Left lung (tissue), 10 donors: Measurements from ENCODE around the gene ADAMTS6. TPM values are rescaled to one million over a fixed set of nuclear protein-coding genes. Genes with fewer than 3 reads are reported as not detected.

Source experiments
- ATAC-seq: fragments of 200-7000 bp; cut with Tn5 transposase; one replicate; pipeline ENCODE4 v1.9.1; 2020; ENCODE audit warnings: moderate library complexity
- DNase-seq, 4 donors: peaks; one replicate each; pipeline ENCODE4 v3.0.0-alpha.2; 2013 to 2020
- H3K27ac ChIP-seq, 2 donors: fragments of 200-600 bp; sonication (generic) in 1 of 2; one replicate each; pipeline versions ENCODE4 v1.5.0 to v1.8.0; 2020 to 2021
- H3K27me3 ChIP-seq, 2 donors: fragments of 200-600 bp; sonication (generic) in 1 of 2; one replicate each; pipeline versions ENCODE4 v1.5.0 to v1.8.0; 2020 to 2021
- H3K36me3 ChIP-seq, 2 donors: fragments of 200-600 bp; sonication (generic) in 1 of 2; one replicate each; pipeline versions ENCODE4 v1.5.0 to v1.8.0; 2020 to 2021
- H3K4me1 ChIP-seq, 2 donors: fragments of 200-600 bp; one replicate each; pipeline ENCODE4 v1.8.0; 2021
- H3K4me3 ChIP-seq, 2 donors: fragments of 200-600 bp; sonication (generic) in 1 of 2; one replicate each; pipeline versions ENCODE4 v1.5.0 to v1.8.0; 2020 to 2021; ENCODE audit warnings: mild to moderate bottlenecking in 1 of 2
- H3K9me3 ChIP-seq, 2 donors: fragments of 200-600 bp; sonication (generic) in 1 of 2; one replicate each; pipeline versions ENCODE4 v1.5.0 to v1.8.0; 2020 to 2021
- intact Hi-C, 2 donors: fragments of 100-400 bp; cut with DNase I; formaldehyde crosslinking; loops; one replicate each; pipeline versions ENCODE4 v1.11.2 to v1.14.2; 2022
- polyA plus RNA-seq, 6 donors: library from polyadenylated mRNA; unstranded; fragments of 120-200 nt; gene quantifications; one replicate each; pipeline ENCODE4 v1.2.1, GENCODE V29; 2013; ENCODE audit not compliant: insufficient read length in 6 of 6
- total RNA-seq, 2 donors: library from RNA; stranded (reverse); fragmentation: NEBNext Ultra II Directional; extraction: Animal tissue kit (Norgen Biotek cat#: 25700); gene quantifications; one replicate each; pipeline ENCODE4 v1.2.1, GENCODE V29; 2021
- TF ChIP-seq, protein P1 (sequence below), 2 donors: fragments of 200-600 bp; sonication (generic) in 1 of 2; IDR thresholded peaks; one replicate each; pipeline versions ENCODE4 v1.5.0 to v1.8.0; 2021; ENCODE audit warnings: antibody characterized with exemption in 2 of 2
- donor health status: DM: no; HTN: yes; CAD: no.
- donor health status: DM: no; HTN: no; CAD: no.

The ADAMTS6 gene
- total and polyA plus RNA-seq, 8 donors, result 5.8 to 27.2 (median 11.2) TPM

DNA sequence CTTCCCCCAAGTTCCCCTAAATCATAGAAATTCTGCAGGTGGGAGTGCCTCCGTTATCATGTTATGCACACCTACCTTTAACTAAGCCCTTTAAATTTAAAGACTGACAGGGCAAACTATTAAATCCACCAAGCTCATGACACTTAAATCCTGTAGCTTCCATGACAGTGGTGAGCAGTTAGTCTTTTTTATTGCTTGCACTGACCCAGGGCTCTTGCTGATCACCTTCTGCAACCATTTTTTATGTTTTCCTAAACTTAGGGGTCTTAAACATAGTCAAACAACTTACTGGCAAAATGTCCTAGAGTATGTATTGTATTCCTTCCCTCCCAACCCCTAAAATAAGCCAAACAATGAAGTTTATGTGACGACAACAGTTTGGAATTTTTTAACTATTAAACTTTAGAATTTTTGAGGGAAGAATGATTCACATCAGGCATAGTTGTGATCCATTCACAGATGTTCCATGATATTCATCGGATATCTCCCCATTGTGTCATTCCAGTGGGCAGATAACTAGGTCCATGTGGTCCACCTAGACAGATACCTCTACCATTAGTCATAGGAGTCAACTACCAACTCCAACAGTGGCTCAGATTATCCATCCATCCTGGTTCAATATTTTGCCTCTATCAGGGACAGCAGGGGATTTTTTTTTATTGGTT lies 283.1 kb downstream of the ADAMTS6 start:
- ATAC-seq (no peak), DNase-seq (no peak)
- Histone ChIP-seq H3K4me3 (no peak overlapping the region), H3K4me1 (no peaks in the 10 kb centered on the region), H3K36me3 (no peaks in the 10 kb centered on the region), H3K9me3 (no peaks in the 10 kb centered on the region), H3K27me3 (no peaks in the 10 kb centered on the region), H3K27ac (no peak overlapping the region)
- intact Hi-C loops, result no loop called here
- TF ChIP-seq, protein P1, sequence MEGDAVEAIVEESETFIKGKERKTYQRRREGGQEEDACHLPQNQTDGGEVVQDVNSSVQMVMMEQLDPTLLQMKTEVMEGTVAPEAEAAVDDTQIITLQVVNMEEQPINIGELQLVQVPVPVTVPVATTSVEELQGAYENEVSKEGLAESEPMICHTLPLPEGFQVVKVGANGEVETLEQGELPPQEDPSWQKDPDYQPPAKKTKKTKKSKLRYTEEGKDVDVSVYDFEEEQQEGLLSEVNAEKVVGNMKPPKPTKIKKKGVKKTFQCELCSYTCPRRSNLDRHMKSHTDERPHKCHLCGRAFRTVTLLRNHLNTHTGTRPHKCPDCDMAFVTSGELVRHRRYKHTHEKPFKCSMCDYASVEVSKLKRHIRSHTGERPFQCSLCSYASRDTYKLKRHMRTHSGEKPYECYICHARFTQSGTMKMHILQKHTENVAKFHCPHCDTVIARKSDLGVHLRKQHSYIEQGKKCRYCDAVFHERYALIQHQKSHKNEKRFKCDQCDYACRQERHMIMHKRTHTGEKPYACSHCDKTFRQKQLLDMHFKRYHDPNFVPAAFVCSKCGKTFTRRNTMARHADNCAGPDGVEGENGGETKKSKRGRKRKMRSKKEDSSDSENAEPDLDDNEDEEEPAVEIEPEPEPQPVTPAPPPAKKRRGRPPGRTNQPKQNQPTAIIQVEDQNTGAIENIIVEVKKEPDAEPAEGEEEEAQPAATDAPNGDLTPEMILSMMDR (IDR thresholded peaks at IDR 0.05), result no peak

DNA sequence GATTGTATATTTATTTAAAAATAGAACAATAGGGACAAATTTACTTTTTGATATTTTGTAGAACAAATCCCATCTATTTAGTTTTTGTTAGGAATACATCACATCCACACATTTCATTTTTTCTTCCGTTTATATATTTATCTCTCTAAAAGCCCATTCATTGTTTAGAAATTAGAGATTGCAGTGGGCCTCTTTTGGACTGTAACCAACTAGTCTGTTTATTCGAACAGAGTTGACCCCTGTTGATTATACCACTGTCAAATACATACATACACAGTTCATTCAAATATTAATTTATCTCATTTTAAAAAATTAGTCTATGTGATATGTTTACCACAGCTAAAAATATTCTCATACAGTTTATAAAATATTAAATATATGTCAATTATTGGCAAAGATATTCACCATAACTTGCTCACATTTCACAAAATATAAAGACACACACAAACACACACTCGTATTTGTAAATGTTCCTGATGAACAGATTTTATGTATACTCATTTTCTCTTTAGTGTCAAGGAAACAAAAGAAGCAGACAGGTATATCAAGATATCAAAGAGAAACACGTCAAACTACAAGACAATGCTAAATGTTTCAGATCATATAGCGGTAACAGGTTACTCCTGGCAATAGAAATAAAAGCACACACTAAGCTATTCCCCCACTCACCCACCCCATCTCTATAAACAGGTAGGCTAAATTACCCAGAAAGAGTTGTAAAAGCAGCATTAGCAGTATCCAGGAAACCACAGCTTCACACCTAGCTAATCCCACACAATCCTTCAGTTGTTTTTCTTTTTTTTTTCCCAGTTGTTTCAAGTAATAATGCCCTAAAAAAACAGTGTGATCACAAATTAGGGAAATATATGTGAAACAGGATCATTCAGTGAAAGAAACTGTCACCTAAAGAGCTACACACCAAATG lies 283.9 kb downstream of the ADAMTS6 start:
- no peak for DNase-seq

DNA sequence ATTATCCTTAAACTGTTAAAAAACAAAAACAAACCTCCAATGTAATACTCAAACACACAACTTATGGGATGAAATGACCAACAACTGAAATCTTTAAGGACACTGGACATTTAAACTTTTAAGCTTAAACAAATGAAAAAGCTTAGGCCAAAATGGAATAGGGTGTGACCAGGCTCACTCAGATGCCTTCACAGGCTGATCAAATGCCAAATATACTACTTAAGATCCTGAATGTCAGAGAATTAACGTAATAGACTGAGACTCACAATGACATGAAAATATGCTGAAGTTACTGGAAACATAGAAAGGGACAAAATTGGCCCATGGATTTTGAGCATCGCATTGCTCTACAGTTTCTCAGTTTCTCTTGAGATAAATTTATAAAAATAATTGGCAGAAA lies 286.8 kb downstream of the ADAMTS6 start:
- Histone ChIP-seq H3K4me3 (no peak overlapping the region), H3K27ac (no peak overlapping the region), H3K9me3 (no peaks in the 10 kb centered on the region), H3K27me3 (no peaks in the 10 kb centered on the region), H3K36me3 (no peaks in the 10 kb centered on the region), H3K4me1 (no peaks in the 10 kb centered on the region)
- TF ChIP-seq, protein P1 (IDR thresholded peaks at IDR 0.05), result no peak
- ATAC-seq, result no peak
- DNase-seq, result no peak
- intact Hi-C loops, result no loop called here

More for the DNA sequence above, 283.9 kb downstream of the ADAMTS6 start:
- Histone ChIP-seq H3K4me1 (no peaks in the 10 kb centered on the region), H3K36me3 (no peaks in the 10 kb centered on the region), H3K9me3 (no peaks in the 10 kb centered on the region), H3K27me3 (no peaks in the 10 kb centered on the region), H3K27ac (no peak overlapping the region), H3K4me3 (no peak overlapping the region)
- ATAC-seq, result no peak
- TF ChIP-seq, protein P1 (IDR thresholded peaks at IDR 0.05), result no peak
- intact Hi-C loops, result no loop called here

DNA sequence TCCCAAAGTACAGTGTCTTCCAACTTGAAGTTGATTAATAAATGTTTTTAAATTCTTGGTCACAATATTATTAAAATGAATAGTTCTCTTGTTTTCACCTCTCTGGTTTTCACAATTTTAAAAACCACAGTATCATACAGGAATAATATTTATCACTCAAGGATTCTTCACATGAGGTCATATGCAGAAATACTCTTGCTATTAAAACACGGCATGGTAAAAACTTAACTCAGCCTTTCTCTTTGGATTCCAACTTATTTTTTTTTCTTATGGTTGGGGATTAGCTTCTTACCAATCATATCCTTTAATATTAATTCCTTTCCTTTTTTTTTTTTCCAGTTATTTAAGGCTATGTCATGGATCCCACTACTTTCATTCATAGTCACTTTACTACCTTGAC lies 289.4 kb downstream of the ADAMTS6 start:
- no peaks in the 10 kb centered on the region for H3K4me1 ChIP-seq
- H3K27me3 ChIP-seq, result no peaks in the 10 kb centered on the region
- no peak for DNase-seq
- H3K36me3 ChIP-seq, result no peaks in the 10 kb centered on the region
- no peak overlapping the region for H3K4me3 ChIP-seq
- H3K27ac ChIP-seq, result no peak overlapping the region
- H3K9me3 ChIP-seq, result no peaks in the 10 kb centered on the region
- TF ChIP-seq, protein P1 (IDR thresholded peaks at IDR 0.05), result no peak
- intact Hi-C loops, result no loop called here
- no peak for ATAC-seq

DNA sequence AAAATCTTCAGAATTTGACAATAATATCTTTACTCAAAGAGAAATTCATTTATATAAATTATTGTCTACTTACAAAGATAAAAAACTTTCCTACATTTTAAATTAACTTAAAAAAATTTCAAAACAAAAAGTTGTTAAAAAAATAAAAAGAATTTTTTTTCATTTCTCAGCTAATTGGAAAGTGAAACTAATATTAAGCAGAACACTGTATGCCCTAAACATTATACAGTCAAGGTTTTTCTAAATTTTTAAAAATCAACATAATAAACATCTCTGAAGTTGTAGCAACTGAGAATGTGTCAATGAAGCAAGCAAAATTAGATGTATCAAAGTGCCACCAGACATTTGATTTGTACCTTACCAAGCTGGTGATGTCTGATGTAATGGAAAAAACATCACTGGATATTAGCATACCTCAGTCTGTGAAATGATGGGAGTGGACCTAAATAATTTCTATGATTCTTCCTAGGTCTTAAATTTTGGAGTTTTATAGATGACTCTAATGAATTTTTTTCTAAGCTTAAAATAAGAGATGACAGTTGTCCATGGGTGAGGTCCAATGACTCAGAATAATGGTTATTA lies 290.1 kb downstream of the ADAMTS6 start:
- DNase-seq, result no peak
- no peaks in the 10 kb centered on the region for H3K27me3 ChIP-seq
- intact Hi-C loops, result no loop called here
- H3K27ac ChIP-seq, result no peak overlapping the region
- no peak for ATAC-seq
- H3K36me3 ChIP-seq, result no peaks in the 10 kb centered on the region
- H3K4me1 ChIP-seq, result no peaks in the 10 kb centered on the region
- no peaks in the 10 kb centered on the region for H3K9me3 ChIP-seq
- H3K4me3 ChIP-seq, result no peak overlapping the region
- TF ChIP-seq, protein P1 (IDR thresholded peaks at IDR 0.05), result no peak
